ENCODE measurements around the gene BTBD8. TPM values are rescaled to one million over a fixed set of nuclear protein-coding genes. Genes with fewer than 3 reads are reported as not detected.

The BTBD8 gene
- total and polyA plus RNA-seq, 2 experiments from 2014 or later: 2.9 to 4.1 TPM

DNA sequence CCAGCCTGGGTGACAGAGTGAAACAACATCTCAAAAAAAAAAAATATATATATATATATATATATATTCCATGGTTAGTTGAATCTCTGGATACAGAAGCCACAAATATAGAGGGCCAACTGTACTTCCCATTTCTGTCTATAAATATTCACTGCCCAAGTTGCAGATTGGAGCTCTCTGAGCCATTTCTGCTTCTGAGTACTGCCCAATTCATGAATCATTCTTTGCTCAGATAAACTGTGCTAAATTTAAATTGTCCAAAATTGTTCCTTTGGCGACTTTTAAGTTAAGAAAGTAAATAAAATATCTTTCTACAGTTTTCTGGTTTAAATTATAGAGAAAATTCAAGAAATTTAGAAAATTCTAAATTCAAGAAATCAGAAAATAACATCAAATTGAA, 114.4 kb downstream of the BTBD8 start:
- Mint-ChIP-seq H3K9me3 (no peaks in the 10 kb centered on the region), H3K27ac (no peak overlapping the region), H3K36me3 (ENCODE audit: low read depth) (no peaks in the 10 kb centered on the region), H3K27me3 (ENCODE audit: insufficient read depth, low read depth, poor library complexity) (peaks cover 2% of the 10 kb centered on the region), H3K4me1 (peaks cover 9% of the 10 kb centered on the region), H3K4me3 (no peak overlapping the region)
- H4K20me1 ChIP-seq (replicated peaks; ENCODE audit: insufficient read depth): no peaks in the 10 kb centered on the region
- H3K27ac ChIP-seq (ENCODE audit: low read depth): no peak overlapping the region
- H3K27me3 ChIP-seq (ENCODE audit: insufficient read depth): no peaks in the 10 kb centered on the region
- no peaks in the 10 kb centered on the region for H3K9me2 ChIP-seq (ENCODE audit: insufficient read depth)
- no peak overlapping the region for H3K4me2 ChIP-seq
- H3K36me3 ChIP-seq (ENCODE audit: insufficient read depth): no peaks in the 10 kb centered on the region
- no peak overlapping the region for H3K4me3 ChIP-seq
- no peaks in the 10 kb centered on the region for H3K79me2 ChIP-seq (replicated peaks; ENCODE audit: insufficient read depth)
- TF ChIP-seq EZH2phosphoT487 (IDR thresholded peaks at IDR 0.05; ENCODE audit: unreplicated experiment) (no peak), ETS1 (IDR thresholded peaks at IDR 0.05) (no peak), ZNF331 (CRISPR knock-in tag; IDR thresholded peaks at IDR 0.05; ENCODE audit: low read depth) (no peak), POLR2AphosphoS5 (IDR thresholded peaks at IDR 0.05; ENCODE audit: low read depth) (no peak), ZNF462 (CRISPR knock-in tag; IDR thresholded peaks at IDR 0.05) (no peak), CREB1 (CRISPR knock-in tag; IDR thresholded peaks at IDR 0.05; ENCODE audit: low read depth) (no peak), ZNF114 (CRISPR knock-in tag; IDR thresholded peaks at IDR 0.05) (no peak), EZH2 (IDR thresholded peaks at IDR 0.05; ENCODE audit: low read depth, unreplicated experiment) (no peak), STAT1 (IDR thresholded peaks at IDR 0.05; ENCODE audit: unreplicated experiment) (no peak), JUNB (IDR thresholded peaks at IDR 0.05; ENCODE audit: unreplicated experiment) (no peak)
- DNase-seq (ENCODE audit: low spot score): no peak
- no peak overlapping the region for H2AFZ ChIP-seq
- peaks cover 15% of the 10 kb centered on the region; the same call in 1 of the 2 replicates for H3K4me1 ChIP-seq (ENCODE audit: insufficient read depth)
- no peak for ATAC-seq
- H3F3A ChIP-seq (replicated peaks; ENCODE audit: low read depth): no peaks in the 10 kb centered on the region
